Raji (cell line): ENCODE measurements around the gene APOL5.

ENCODE experiments used
- POLR2A ChIP-seq: IDR thresholded peaks from 2 replicates; pipeline ENCODE4 v1.6.1; 2011; ENCODE audit warnings: low read depth, low read length, control low read depth; ENCODE audit not compliant: insufficient read depth

The APOL5 gene

GRCh38 chr22:35734517-35734827 is 16.8 kb downstream of the APOL5 start:
- TF ChIP-seq POLR2A: no peak

GRCh38 chr22:35735542-35735941 is 17.9 kb downstream of the APOL5 start:
- no peak for TF ChIP-seq POLR2A

DNA sequence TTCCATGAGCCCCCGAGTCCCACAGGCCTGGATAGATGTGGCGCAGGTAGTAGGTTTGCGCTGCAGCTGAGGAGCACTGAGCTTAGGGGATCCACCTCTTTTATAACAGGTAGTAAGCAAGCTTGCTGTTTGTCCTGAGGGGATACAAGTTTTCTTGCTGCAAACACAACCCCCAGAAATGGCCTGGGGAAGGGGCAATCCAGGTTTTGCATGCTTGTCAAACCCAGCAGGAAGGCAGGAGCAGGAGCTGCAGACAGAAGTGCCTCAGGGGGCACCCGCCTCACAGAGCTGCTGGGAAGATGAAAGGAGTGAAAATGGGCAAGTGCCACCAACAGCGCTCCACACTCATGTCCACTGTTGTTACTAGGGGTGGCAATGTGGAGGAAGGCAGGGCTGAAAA is 18.5 kb downstream of the APOL5 start:
- TF ChIP-seq POLR2A: no peak

DNA sequence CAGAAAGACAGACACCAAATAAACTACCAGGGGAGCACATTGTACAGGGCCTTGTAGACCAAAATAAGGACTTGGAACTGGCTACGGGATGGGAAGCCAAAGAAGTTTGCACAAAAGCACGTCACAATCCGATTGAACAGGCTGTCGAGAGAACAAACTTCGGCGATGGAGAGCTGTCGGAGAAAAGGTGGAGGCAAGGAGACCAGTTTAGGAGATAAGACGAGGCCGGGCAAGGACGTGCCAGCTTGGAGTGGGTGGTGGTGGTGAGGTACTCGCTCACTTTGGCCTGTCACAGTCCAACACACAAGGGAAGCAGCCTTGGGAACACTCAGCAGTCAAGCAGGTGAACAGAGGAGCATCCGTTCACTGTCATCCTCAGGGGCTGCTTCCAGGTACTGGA is 19.0 kb downstream of the APOL5 start:
- no peak for TF ChIP-seq POLR2A

GRCh38 chr22:35739076-35739930 is 21.6 kb downstream of the APOL5 start:
- no peak for TF ChIP-seq POLR2A

DNA sequence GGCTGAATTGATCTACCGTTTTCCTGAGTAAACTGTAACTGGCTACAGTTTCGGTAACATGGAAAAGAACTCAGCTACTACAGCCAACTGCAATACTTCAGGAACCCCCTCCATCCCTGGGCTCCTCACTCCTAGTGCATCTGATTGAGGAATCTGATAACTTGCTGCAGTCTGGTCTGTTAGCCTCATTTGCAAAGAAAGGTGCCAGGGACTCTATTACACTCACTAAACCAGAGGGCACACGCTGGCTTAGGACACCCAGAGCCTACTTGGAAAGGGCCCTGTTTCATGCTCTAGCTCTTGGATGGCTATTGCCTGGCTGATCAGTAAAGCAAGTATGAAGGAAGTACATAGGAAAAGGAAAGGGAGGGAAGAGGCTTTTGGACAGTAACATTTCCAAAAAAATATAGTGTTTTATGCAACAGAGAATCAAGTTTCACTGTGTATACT is 22.3 kb downstream of the APOL5 start:
- no peak for TF ChIP-seq POLR2A

GRCh38 chr22:35740616-35741015 is 22.9 kb downstream of the APOL5 start:
- no peak for TF ChIP-seq POLR2A

DNA sequence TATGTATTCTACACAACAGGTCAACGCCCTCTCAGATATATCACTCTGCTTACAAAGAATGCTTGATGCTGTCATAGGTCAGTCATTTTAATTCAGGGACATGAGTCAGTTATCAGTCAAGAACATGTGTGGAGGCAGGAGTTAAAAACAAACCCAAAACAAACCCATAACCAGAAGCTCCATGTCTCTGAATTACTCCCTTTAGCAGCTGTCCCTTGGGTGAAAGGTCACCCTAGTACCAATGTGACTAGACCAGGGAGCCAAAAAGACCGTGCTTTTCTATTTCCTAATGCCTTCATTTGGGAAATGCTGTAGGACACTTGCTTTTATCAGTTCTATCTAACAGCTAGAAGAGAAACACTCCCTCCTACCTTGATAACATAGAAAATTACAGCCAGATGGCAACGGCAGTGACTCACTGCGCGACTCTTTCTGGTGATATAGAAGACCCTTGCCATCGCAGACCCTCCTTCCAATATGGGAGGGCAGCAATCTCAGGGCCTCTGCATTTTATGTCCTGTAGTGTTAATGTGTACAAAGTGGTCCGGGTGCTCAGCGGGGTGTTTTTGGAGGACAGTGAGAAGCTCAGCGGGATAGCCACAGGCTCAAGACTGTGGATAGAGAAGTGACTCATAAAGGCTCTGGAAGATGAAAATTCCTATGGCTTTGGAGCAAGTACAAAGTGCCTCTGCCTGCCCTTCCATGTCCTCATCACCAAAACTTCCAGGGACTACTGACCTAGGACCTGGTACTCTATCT is 24.8 kb downstream of the APOL5 start:
- TF ChIP-seq POLR2A: no peak

- no peak for TF ChIP-seq POLR2A
These were observed 25.7 kb downstream of the APOL5 start for GRCh38 chr22:35743326-35743860.

DNA sequence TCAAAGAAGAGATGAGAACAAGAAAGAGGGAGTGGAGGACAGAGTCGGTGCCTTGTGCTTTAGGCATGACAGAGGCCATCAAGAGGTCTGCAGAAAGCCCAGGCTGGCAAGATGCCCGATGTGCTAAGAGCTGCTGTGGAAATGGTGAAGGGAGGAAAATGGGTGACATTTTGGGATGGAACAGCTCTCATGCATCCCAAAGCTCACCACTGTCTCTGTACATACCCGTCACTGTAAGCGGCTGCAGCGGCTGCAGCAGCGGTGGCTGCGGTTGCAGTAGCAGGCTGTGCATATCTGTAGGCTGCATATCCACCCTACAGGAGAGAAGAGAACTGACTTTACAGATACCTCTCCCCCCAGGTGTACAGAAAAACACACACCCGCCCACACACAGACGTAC is 28.6 kb downstream of the APOL5 start:
- no peak for TF ChIP-seq POLR2A

DNA sequence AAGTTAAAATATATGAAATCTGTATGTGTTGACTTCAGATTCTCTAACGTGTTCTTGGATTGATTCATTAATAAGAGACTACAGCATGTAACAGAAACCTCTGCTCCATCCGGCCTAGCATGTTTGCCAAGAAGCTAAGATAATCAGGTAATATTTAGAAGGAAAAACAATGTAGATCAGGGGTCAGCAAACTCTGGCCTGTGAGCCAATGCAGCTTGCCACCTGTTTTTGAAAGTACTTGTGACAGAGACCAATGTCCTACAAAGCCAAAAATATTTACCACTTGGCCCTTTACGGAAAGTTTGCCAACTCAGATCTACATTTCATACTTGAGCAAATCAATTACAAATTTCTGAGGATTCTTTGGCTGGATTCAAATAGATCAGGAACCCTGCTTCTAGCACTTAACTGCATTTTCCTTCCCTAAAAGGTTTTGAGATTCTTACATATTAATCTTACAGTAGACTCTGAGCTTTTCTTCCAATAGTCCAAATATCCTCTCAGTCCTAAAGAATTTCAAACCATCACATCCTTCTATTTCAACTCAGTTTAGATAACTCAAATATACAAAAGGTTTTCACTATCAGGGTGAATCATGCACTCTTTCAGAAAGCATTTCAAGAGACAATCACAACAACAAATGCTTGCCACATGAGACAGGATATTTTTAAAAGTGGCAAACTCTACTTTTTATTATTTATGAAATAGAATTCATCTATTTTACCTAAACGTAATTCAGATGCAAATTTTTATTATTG is 29.5 kb downstream of the APOL5 start:
- no peak for TF ChIP-seq POLR2A

DNA sequence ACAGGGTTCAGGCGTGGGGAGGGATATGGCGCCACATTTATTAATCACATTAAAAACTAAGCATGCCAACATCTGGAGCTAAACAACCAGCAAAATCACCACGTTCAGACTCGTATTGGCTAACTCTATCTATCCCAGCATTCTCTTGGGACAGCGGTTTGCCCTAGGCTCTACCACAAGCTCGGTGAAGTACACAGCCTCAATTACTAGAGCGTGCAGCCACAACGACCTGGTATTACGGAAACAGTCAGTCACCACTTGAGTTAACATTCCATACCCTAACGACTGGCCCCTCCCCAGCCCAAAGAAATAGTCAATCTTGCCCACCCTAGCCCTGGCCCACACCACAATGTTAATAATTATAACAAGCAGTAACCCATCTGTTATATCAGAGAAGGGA is 32.1 kb downstream of the APOL5 start:
- 0 out of 2 replicates have a peak, but pooled peaks have one; percentile 29 for TF ChIP-seq POLR2A

DNA sequence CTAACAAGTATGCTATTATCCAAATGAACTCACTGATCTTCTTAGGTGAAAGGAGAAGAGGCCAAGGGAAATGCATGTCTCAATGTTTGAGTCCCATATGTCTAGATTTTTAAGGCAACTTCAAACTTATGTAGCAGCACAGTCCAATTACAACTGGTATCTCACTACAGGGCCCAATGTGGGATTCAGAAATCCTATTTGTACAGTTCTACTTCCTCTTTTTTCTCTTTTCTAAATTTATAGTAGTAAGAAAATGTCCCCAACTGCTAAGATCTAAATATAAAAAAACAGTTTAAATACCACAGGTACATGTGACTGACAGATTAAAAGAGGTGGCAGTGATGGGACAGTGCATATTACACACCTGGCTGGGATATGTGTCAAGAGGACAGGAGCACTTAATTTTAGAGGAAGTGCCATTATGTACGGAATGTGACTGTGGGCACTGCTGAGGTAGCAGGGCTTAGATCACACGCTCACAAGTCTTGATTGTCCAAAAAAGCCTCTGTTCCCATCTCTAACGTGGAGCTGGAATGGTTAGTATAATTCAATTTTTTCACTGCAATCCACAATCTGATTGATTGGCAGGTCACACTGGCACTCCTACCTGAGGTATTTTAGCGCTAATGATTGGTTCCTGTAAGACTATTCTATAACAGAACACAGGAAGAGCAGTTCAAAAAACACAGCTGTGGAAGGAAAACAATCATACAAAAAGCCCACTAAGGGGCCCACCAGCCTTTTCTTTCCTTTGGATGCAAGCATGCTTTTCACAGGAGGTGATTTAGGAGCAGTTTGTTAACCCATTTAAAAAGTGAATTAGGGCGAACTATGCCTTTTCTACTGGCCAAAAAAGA is 34.6 kb downstream of the APOL5 start:
- TF ChIP-seq POLR2A: no peak; the same call in 1 of the 2 replicates

DNA sequence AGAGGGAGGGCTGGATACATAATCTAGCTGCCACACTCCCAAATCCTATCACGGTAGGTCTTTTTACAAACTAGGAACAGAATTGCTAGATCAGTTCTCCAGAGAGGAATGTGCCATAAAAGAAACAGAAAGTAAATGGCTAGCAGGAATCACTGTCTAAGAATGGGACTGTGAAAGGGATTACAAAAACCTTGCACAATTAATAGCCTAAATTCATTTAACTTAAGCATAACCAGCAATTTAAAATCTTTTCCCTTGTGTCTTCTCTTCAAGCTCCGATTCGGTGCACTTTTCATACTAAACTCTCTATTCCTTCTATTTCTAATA is 35.2 kb downstream of the APOL5 start:
- TF ChIP-seq POLR2A: no peak

- TF ChIP-seq POLR2A: no peak
These were observed 37.1 kb downstream of the APOL5 start for GRCh38 chr22:35754761-35755160.

DNA sequence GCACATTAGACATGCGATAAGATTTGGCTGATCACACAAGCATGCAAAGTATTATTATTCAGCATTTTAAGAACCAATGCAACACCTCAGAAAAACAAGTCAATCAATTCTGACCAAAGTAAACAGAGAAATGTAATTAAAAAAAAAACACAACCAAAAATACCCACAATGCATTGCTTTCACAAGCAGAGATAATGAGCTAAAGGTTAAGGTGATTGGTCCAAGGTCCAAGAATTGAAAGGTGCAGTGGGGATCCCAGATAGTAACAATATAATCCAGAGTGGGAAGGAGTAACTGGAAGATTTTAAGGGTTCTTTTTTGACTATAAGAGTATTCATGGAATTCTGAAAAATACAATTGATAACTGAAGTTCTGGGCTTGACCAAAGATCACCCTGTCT is 39.0 kb downstream of the APOL5 start:
- TF ChIP-seq POLR2A: no peak
